ENCODE results near the gene KCNK5. TPM values are rescaled to one million over a fixed set of nuclear protein-coding genes. Genes with fewer than 3 reads are reported as not detected.

Gene KCNK5
- total and polyA plus RNA-seq, 4 donors: 3.7 to 19.1 (median 7.5) TPM

DNA sequence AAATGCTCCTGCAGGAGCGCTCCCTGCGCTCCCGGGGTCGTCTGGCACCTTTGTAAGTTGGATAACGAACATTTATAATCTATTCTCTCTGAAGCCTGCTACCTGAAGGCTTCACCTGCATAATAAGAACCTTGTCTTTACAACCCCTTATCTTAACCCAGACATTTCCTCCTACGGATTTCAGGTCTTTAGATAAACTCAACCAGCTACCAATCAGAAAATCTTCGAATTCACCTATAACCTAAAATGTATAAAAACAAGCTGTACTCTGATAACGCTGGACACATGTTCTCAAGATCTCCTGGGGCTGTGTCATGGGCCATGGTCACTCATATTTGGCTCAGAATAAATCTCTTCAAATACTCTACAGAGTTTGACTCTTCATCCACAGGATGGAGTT lies 4.1 kb upstream of the KCNK5 start:
- 84% methylated on average over 8 of the region's 8 CpGs for WGBS
- H3K9me3 ChIP-seq (ENCODE audit: control insufficient read depth in 4 of 4, low read length in 3 of 4): no peaks in the 10 kb centered on the region
- H3K27me3 ChIP-seq (ENCODE audit: control insufficient read depth in 4 of 4, insufficient read depth in 4 of 4, low read length in 3 of 4): no peaks in the 10 kb centered on the region
- TF ChIP-seq HNF4A (conservative IDR thresholded peaks at IDR 0.05) (no peak), FOXA2 (IDR thresholded peaks at IDR 0.05) (no peak), RXRA (IDR thresholded peaks at IDR 0.05) (no peak), NR2F2 (IDR thresholded peaks at IDR 0.05) (no peak), GABPA (IDR thresholded peaks at IDR 0.05 in 1 of 2, conservative IDR thresholded peaks at IDR 0.05 in 1 of 2) (no peak), HNF4G (IDR thresholded peaks at IDR 0.05) (no peak), EGR1 (IDR thresholded peaks at IDR 0.05; ENCODE audit: low read depth in 2 of 2) (no peak), TAF1 (conservative IDR thresholded peaks at IDR 0.05) (no peak), YY1 (IDR thresholded peaks at IDR 0.05) (no peak), FOXA1 (IDR thresholded peaks at IDR 0.05) (no peak), SP1 (IDR thresholded peaks at IDR 0.05) (no peak), RAD21 (IDR thresholded peaks at IDR 0.05) (no peak), JUND (IDR thresholded peaks at IDR 0.05) (no peak)
- TF ChIP-seq, protein P1, sequence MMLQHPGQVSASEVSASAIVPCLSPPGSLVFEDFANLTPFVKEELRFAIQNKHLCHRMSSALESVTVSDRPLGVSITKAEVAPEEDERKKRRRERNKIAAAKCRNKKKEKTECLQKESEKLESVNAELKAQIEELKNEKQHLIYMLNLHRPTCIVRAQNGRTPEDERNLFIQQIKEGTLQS (IDR thresholded peaks at IDR 0.05): no peak
- TF ChIP-seq, protein P2, sequence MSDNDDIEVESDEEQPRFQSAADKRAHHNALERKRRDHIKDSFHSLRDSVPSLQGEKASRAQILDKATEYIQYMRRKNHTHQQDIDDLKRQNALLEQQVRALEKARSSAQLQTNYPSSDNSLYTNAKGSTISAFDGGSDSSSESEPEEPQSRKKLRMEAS (IDR thresholded peaks at IDR 0.05): no peak
- TF ChIP-seq, protein P3, sequence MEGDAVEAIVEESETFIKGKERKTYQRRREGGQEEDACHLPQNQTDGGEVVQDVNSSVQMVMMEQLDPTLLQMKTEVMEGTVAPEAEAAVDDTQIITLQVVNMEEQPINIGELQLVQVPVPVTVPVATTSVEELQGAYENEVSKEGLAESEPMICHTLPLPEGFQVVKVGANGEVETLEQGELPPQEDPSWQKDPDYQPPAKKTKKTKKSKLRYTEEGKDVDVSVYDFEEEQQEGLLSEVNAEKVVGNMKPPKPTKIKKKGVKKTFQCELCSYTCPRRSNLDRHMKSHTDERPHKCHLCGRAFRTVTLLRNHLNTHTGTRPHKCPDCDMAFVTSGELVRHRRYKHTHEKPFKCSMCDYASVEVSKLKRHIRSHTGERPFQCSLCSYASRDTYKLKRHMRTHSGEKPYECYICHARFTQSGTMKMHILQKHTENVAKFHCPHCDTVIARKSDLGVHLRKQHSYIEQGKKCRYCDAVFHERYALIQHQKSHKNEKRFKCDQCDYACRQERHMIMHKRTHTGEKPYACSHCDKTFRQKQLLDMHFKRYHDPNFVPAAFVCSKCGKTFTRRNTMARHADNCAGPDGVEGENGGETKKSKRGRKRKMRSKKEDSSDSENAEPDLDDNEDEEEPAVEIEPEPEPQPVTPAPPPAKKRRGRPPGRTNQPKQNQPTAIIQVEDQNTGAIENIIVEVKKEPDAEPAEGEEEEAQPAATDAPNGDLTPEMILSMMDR (IDR thresholded peaks at IDR 0.05; ENCODE audit: low read depth, low read length, missing input control): no peak
- TF ChIP-seq, protein P4, sequence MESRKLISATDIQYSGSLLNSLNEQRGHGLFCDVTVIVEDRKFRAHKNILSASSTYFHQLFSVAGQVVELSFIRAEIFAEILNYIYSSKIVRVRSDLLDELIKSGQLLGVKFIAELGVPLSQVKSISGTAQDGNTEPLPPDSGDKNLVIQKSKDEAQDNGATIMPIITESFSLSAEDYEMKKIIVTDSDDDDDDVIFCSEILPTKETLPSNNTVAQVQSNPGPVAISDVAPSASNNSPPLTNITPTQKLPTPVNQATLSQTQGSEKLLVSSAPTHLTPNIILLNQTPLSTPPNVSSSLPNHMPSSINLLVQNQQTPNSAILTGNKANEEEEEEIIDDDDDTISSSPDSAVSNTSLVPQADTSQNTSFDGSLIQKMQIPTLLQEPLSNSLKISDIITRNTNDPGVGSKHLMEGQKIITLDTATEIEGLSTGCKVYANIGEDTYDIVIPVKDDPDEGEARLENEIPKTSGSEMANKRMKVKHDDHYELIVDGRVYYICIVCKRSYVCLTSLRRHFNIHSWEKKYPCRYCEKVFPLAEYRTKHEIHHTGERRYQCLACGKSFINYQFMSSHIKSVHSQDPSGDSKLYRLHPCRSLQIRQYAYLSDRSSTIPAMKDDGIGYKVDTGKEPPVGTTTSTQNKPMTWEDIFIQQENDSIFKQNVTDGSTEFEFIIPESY (IDR thresholded peaks at IDR 0.05): no peak
- TF ChIP-seq, protein P5, sequence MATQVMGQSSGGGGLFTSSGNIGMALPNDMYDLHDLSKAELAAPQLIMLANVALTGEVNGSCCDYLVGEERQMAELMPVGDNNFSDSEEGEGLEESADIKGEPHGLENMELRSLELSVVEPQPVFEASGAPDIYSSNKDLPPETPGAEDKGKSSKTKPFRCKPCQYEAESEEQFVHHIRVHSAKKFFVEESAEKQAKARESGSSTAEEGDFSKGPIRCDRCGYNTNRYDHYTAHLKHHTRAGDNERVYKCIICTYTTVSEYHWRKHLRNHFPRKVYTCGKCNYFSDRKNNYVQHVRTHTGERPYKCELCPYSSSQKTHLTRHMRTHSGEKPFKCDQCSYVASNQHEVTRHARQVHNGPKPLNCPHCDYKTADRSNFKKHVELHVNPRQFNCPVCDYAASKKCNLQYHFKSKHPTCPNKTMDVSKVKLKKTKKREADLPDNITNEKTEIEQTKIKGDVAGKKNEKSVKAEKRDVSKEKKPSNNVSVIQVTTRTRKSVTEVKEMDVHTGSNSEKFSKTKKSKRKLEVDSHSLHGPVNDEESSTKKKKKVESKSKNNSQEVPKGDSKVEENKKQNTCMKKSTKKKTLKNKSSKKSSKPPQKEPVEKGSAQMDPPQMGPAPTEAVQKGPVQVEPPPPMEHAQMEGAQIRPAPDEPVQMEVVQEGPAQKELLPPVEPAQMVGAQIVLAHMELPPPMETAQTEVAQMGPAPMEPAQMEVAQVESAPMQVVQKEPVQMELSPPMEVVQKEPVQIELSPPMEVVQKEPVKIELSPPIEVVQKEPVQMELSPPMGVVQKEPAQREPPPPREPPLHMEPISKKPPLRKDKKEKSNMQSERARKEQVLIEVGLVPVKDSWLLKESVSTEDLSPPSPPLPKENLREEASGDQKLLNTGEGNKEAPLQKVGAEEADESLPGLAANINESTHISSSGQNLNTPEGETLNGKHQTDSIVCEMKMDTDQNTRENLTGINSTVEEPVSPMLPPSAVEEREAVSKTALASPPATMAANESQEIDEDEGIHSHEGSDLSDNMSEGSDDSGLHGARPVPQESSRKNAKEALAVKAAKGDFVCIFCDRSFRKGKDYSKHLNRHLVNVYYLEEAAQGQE (IDR thresholded peaks at IDR 0.05): no peak
- no peak overlapping the region for H3K9ac ChIP-seq (ENCODE audit: low read depth in 1 of 2, low read length in 2 of 2)
- no peaks in the 10 kb centered on the region for H3K36me3 ChIP-seq (ENCODE audit: control insufficient read depth in 4 of 4, insufficient read depth in 3 of 4, low read depth in 1 of 4, low read length in 3 of 4)
- peaks cover 0 to 9% (median 2%) of the 10 kb centered on the region in 4 donors for H3K4me1 ChIP-seq (ENCODE audit: control insufficient read depth in 4 of 4, insufficient read depth in 4 of 4, low read length in 3 of 4)
- H3K4me3 ChIP-seq (ENCODE audit: low read depth in 1 of 3, low read length in 3 of 3): no peak overlapping the region
- no peak overlapping the region for H3K27ac ChIP-seq (ENCODE audit: low read depth in 1 of 2, low read length in 2 of 2)
- DNase-seq (ENCODE audit: low spot score): no peak
